RWPE1 (cell line): ENCODE results near the gene TMEM59L.
A peak's percentile ranks its signal among the peaks of the same experiment; 100 is the strongest.

ENCODE experiments used
- CTCF ChIA-PET: fragments of 350-600 bp; sonication (Branson Sonifier 250); formaldehyde crosslinking; extraction: SDS; loops from one replicate; lab custom pipeline; 2021; lab: Yijun Ruan, JAX
- POLR2A ChIA-PET: fragments of 400-600 bp; formaldehyde crosslinking; extraction: SDS; loops from one replicate; lab custom pipeline; 2020; ENCODE audit warnings: antibody characterized with exemption; ENCODE audit not compliant: low non-redundant PET; lab: Yijun Ruan, JAX
- DNase-seq: peaks from one replicate; pipeline ENCODE4 v3.0.0; 2012; ENCODE audit warnings: low spot score
- H3K27ac ChIP-seq: fragments of 450-650 bp; 2 replicates; pipeline ENCODE4 v1.5.1; 2017
- TF ChIP-seq, protein P1 (sequence below): fragments of 450-650 bp; conservative IDR thresholded peaks from 2 replicates; pipeline ENCODE4 v1.5.1; 2017; ENCODE audit warnings: low read depth, mild to moderate bottlenecking

The TMEM59L gene

DNA sequence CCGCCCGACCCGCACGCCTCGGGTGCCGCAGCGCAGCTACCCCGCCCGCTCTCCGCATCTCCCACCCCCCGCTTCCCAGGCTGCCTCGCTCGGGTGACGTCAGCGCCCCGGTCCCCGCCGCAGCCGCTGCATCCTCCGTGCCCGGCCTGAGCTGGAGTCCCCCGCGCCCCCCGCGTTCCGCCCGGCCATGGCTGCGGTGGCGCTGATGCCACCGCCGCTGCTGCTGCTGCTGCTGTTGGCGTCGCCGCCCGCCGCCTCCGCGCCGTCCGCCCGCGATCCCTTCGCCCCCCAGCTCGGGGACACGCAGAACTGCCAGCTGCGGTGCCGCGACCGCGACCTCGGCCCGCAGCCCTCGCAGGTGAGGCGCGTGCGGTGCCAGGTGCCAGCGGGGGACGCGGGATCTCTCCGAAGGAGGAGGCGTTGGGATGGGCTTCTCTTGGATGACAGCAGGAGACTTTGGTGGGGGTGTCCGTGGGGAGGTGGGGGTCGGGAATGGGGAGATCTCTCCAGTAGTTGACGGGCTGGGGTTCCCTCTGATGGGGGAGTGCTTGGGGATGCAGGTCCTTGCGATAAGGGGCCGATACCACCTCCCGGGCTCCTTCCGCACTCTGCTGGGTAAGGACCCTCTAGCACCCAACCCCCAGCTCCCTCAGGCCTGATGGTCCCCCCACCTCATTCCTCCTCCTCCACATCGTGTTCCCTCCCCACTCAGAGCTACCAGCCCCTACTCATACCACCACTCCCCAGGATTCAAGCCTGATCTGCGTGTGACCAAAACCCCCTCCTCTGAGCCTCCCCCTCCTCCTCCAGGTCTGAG is at the start of gene TMEM59L:
Gene TMEM59L, plus strand, starts transcription at position 99 of the 817 bp plus-strand sequence. Its CDS starts 89 bp downstream, at position 188.
- DNase-seq: no peak
- ChIA-PET CTCF (interaction anchor here (0.6 to 1.1 kb wide), 2 partner anchors 8 to 22 kb away, joined by 3 read pairs; no protein-coding TSS in a partner anchor), POLR2A (no interaction called here)
- no peak within 1 kb of the TSS for H3K27ac ChIP-seq
- TF ChIP-seq, protein P1, sequence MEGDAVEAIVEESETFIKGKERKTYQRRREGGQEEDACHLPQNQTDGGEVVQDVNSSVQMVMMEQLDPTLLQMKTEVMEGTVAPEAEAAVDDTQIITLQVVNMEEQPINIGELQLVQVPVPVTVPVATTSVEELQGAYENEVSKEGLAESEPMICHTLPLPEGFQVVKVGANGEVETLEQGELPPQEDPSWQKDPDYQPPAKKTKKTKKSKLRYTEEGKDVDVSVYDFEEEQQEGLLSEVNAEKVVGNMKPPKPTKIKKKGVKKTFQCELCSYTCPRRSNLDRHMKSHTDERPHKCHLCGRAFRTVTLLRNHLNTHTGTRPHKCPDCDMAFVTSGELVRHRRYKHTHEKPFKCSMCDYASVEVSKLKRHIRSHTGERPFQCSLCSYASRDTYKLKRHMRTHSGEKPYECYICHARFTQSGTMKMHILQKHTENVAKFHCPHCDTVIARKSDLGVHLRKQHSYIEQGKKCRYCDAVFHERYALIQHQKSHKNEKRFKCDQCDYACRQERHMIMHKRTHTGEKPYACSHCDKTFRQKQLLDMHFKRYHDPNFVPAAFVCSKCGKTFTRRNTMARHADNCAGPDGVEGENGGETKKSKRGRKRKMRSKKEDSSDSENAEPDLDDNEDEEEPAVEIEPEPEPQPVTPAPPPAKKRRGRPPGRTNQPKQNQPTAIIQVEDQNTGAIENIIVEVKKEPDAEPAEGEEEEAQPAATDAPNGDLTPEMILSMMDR: no peak

DNA sequence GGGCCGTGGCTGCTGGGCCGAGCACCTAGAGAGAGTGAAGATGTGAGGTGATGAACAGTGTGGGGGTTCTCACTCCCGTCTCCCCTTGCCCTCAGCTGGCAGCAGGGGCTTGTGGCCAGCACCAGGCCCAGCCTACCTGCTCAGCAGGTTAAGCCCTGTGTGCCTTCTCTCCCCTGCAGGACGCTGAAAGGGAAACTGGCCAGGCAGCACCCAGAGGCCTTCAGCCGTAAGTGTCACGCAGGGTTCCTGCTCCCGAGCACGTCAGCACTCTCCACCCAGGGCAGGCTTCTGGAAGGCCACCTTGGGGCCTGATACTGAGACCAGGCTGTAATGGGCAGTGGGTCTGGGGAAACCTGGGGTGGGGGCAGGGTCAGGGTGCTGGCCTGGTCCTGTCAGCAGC is 45.7 kb upstream of the TMEM59L start:
- TF ChIP-seq, protein P1: no peak
- CTCF ChIA-PET: no interaction called here
- POLR2A ChIA-PET: no interaction called here
- peak overlapping the region; percentile 19 for H3K27ac ChIP-seq
- DNase-seq: no peak

- DNase-seq: no peak
- TF ChIP-seq, protein P1: no peak
- H3K27ac ChIP-seq: peak overlapping the region; percentile 94
- CTCF ChIA-PET: interaction anchor here (0.6 kb wide), 1 partner anchor 296 kb away, joined by 4 read pairs; no protein-coding TSS in a partner anchor
- POLR2A ChIA-PET: interaction anchor here (0.6 to 0.7 kb wide), 2 partner anchors 187 to 418 kb away, joined by 3 to 9 read pairs; no protein-coding TSS in a partner anchor
Measured at GRCh38 chr19:18568367-18568766, 44.3 kb upstream of the TMEM59L start.

DNA sequence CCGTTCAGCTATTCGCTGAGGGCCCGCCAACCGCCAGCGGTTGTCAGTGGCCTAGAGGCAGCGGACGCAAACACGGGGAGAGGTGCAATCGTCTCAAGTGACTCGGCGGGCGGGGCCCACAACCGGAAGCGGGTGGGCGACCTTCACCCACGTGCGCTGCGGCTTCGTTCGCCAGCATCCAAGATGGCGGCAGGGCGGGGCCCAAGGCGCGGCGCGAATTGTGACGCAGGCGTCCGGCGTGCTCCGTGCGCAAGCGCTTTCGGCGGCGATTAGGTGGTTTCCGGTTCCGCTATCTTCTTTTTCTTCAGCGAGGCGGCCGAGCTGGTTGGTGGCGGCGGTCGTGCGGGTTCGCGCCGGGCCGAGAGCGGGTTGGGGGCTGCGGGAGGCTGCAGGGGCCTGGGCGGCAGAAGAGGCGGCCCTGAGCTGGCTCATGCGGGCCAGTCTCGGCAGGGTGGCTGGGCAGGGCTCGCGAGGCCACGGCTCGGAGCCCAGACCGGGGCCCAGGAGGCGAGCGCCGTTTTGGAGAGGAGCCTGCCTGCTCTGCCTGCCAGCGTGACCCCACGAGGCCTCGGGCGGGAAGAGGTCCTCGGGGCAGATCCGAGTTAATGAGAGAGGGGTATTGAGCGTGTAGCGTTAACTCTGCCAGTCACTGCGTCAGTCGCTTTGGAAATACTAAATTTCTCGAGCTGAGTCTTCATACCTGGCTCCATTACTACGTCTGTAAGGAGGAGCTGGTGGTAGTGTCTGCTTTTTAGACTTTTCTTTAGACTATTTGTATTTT is 40.9 kb upstream of the TMEM59L start, which contains the start of gene UBA52:
Gene UBA52, plus strand, starts transcription at position 294 of the 781 bp plus-strand sequence. CDS start 1,444 bp downstream, outside the sequence.
- ChIA-PET POLR2A (interaction anchor here (0.6 to 1.5 kb wide), 5 partner anchors 13 to 106 kb away, joined by 3 to 12 read pairs (median 3); partner anchors contain the start of gene REX1BD), CTCF (interaction anchor here (0.6 to 2.0 kb wide), 9 partner anchors 17 to 633 kb away, joined by 3 to 7 read pairs (median 4); partner anchors contain the start of genes RAB3A and REX1BD)
- H3K27ac ChIP-seq: peak within 1 kb of the TSS; percentile 94
- peak; percentile 91 for DNase-seq
- TF ChIP-seq, protein P1: no peak

DNA sequence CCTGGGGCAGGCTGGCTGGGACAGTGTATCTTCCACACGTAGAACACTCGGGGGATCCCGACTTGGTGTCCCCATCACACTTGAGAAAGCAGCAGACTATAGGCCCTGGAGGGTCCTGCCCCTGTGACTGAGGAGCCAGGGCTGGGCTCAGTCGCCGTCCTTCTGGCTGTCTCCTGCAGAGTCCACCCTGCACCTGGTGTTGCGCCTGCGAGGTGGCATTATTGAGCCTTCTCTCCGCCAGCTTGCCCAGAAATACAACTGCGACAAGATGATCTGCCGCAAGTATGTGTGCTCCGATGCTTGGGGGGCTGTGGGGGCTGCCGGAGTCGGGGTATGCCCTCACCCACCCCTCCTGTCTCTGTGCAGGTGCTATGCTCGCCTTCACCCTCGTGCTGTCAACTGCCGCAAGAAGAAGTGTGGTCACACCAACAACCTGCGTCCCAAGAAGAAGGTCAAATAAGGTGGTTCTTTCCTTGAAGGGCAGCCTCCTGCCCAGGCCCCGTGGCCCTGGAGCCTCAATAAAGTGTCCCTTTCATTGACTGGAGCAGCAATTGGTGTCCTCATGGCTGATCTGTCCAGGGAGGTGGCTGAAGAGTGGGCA is 37.9 kb upstream of the TMEM59L start:
- POLR2A ChIA-PET: no interaction called here
- no peak for DNase-seq
- TF ChIP-seq, protein P1: no peak
- H3K27ac ChIP-seq: peak overlapping the region; percentile 25
- CTCF ChIA-PET: no interaction called here
